ENCODE measurements around the gene TENM4. TPM values are rescaled to one million over a fixed set of nuclear protein-coding genes. Genes with fewer than 3 reads are reported as not detected.

The TENM4 gene
- polyA plus RNA-seq, 3 donors: 0.31 to 1.7 TPM; not detected in 1

- TF ChIP-seq, protein P1, sequence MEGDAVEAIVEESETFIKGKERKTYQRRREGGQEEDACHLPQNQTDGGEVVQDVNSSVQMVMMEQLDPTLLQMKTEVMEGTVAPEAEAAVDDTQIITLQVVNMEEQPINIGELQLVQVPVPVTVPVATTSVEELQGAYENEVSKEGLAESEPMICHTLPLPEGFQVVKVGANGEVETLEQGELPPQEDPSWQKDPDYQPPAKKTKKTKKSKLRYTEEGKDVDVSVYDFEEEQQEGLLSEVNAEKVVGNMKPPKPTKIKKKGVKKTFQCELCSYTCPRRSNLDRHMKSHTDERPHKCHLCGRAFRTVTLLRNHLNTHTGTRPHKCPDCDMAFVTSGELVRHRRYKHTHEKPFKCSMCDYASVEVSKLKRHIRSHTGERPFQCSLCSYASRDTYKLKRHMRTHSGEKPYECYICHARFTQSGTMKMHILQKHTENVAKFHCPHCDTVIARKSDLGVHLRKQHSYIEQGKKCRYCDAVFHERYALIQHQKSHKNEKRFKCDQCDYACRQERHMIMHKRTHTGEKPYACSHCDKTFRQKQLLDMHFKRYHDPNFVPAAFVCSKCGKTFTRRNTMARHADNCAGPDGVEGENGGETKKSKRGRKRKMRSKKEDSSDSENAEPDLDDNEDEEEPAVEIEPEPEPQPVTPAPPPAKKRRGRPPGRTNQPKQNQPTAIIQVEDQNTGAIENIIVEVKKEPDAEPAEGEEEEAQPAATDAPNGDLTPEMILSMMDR (IDR thresholded peaks at IDR 0.05): no peak
- Mint-ChIP-seq H3K4me1 (no peaks in the 10 kb centered on the region), H3K36me3 (no peaks in the 10 kb centered on the region), H3K9me3 (peaks cover 0 to 2% (median 0%) of the 10 kb centered on the region in 7 donors), H3K4me3 (no peak overlapping the region), H3K27ac (no peak overlapping the region), H3K27me3 (ENCODE audit: low read depth in 3 of 3) (peaks cover 1 to 8% (median 2%) of the 10 kb centered on the region in 3 donors)
- DNase-seq: no peak
- WGBS (ENCODE audit: insufficient coverage): no CpG with 5 or more reads among the region's 5 CpGs
- H3K9me3 ChIP-seq (replicated peaks in 1 of 2; ENCODE audit: control insufficient read depth in 1 of 2, insufficient read depth in 1 of 2, low read length in 2 of 2): no peaks in the 10 kb centered on the region
- intact Hi-C loops (cut with micrococcal nuclease): no loop called here
- H3K36me3 ChIP-seq (replicated peaks in 1 of 2; ENCODE audit: control insufficient read depth in 1 of 2, insufficient read depth in 2 of 2, low read length in 2 of 2): no peaks in the 10 kb centered on the region
- H3K4me2 ChIP-seq (replicated peaks; ENCODE audit: extremely low read depth, low read length, poor library complexity, severe bottlenecking): no peak overlapping the region
- no peak overlapping the region for H2AFZ ChIP-seq (ENCODE audit: insufficient read depth, low read depth, low read length, poor library complexity, severe bottlenecking)
- no peak overlapping the region for H3K4me3 ChIP-seq (replicated peaks in 1 of 3; ENCODE audit: low read depth in 2 of 3, low read length in 3 of 3)
- H4K20me1 ChIP-seq (ENCODE audit: insufficient read depth, low read length): no peaks in the 10 kb centered on the region
- no peaks in the 10 kb centered on the region for H3K4me1 ChIP-seq (ENCODE audit: control insufficient read depth in 1 of 2, insufficient read depth in 2 of 2, low read length in 2 of 2)
- H3K27ac ChIP-seq (ENCODE audit: low read depth in 1 of 2, low read length in 2 of 2): no peak overlapping the region
- no peaks in the 10 kb centered on the region for H3K79me2 ChIP-seq (ENCODE audit: insufficient read depth, low read length)
- H3K9ac ChIP-seq (ENCODE audit: insufficient read depth, low read length, poor library complexity, severe bottlenecking): no peak overlapping the region
- peaks cover 0 to 2% of the 10 kb centered on the region in 2 donors for H3K27me3 ChIP-seq (ENCODE audit: control insufficient read depth in 2 of 2, insufficient read depth in 2 of 2, low read length in 2 of 2)
These were observed 91.7 kb downstream of the TENM4 start for GRCh38 chr11:79348976-79349682.

- Mint-ChIP-seq H3K9me3 (peaks cover 0 to 3% (median 0%) of the 10 kb centered on the region in 7 donors), H3K36me3 (no peaks in the 10 kb centered on the region), H3K4me3 (no peak overlapping the region), H3K4me1 (no peaks in the 10 kb centered on the region), H3K27me3 (ENCODE audit: low read depth in 3 of 3) (peaks cover 4 to 11% (median 7%) of the 10 kb centered on the region in 3 donors), H3K27ac (no peak overlapping the region)
- Histone ChIP-seq H3K27me3 (ENCODE audit: control insufficient read depth in 2 of 2, insufficient read depth in 2 of 2, low read length in 2 of 2) (peaks cover 0 to 2% of the 10 kb centered on the region in 2 donors), H3K4me2 (replicated peaks; ENCODE audit: extremely low read depth, low read length, poor library complexity, severe bottlenecking) (no peak overlapping the region), H3K79me2 (ENCODE audit: insufficient read depth, low read length) (no peaks in the 10 kb centered on the region), H3K9me3 (replicated peaks in 1 of 2; ENCODE audit: control insufficient read depth in 1 of 2, insufficient read depth in 1 of 2, low read length in 2 of 2) (no peaks in the 10 kb centered on the region), H3K36me3 (replicated peaks in 1 of 2; ENCODE audit: control insufficient read depth in 1 of 2, insufficient read depth in 2 of 2, low read length in 2 of 2) (no peaks in the 10 kb centered on the region), H3K9ac (ENCODE audit: insufficient read depth, low read length, poor library complexity, severe bottlenecking) (no peak overlapping the region), H3K4me1 (ENCODE audit: control insufficient read depth in 1 of 2, insufficient read depth in 2 of 2, low read length in 2 of 2) (no peaks in the 10 kb centered on the region), H3K27ac (ENCODE audit: low read depth in 1 of 2, low read length in 2 of 2) (no peak overlapping the region), H3K4me3 (replicated peaks in 1 of 3; ENCODE audit: low read depth in 2 of 3, low read length in 3 of 3) (no peak overlapping the region), H2AFZ (ENCODE audit: insufficient read depth, low read depth, low read length, poor library complexity, severe bottlenecking) (no peak overlapping the region), H4K20me1 (ENCODE audit: insufficient read depth, low read length) (no peaks in the 10 kb centered on the region)
- no peak for DNase-seq
- TF ChIP-seq, protein P1 (IDR thresholded peaks at IDR 0.05): no peak
- intact Hi-C loops (cut with micrococcal nuclease): no loop called here
- 100% methylated on average over 2 of the region's 8 CpGs for WGBS (ENCODE audit: insufficient coverage)
These were observed 94.8 kb downstream of the TENM4 start for GRCh38 chr11:79346021-79346420.

Measured in CD14-positive monocyte (primary cell).